22Rv1 (cell line): ENCODE data around the gene NAV2.

ENCODE experiments used
- H3K27ac ChIP-seq: fragments of 450-650 bp; 2 replicates; pipeline ENCODE4 v1.5.1; 2017
- ZFX ChIP-seq: fragments of 450-650 bp; IDR thresholded peaks from 2 replicates; pipeline ENCODE4 v1.6.1; 2017; ENCODE audit warnings: antibody characterized with exemption, borderline replicate concordance
- TF ChIP-seq, protein P1 (sequence below): fragments of 450-650 bp; IDR thresholded peaks from 2 replicates; pipeline ENCODE4 v1.5.1; 2017; ENCODE audit warnings: mild to moderate bottlenecking

Gene NAV2

DNA sequence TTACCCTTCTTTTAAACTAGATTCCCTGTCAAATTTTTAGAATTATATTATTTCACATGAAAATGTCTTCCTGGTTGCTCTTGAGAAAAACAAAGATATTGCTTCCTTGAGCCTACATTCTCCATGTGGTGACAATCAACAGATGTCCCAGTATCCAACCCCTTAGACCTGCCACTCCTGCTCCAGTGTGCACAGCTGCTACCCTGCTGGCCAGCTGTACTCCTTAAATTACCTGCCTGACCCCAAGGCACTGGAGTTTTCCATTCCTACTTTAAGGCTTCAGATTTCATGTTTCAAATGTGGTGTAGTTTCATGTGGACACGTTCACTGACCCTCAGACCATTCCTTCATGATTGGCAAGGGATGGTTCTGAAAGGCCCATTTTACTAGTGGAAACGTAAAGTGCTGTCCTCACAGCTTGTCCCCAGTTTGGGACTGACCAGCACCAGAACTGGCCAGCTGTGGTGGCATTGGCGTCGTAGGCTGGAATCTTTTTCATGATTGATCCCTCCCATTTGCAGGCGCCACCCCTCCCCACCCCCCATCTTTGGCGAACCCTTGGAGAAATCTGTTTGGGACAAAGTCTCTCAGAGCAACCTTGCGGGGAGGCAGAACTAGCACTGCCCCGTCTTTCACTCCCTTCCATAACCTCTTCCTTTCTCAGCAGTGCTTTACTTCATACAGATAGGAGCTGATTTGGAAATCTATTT lies 324.1 kb downstream of the NAV2 start:
- no peak overlapping the region for H3K27ac ChIP-seq
- TF ChIP-seq, protein P1, sequence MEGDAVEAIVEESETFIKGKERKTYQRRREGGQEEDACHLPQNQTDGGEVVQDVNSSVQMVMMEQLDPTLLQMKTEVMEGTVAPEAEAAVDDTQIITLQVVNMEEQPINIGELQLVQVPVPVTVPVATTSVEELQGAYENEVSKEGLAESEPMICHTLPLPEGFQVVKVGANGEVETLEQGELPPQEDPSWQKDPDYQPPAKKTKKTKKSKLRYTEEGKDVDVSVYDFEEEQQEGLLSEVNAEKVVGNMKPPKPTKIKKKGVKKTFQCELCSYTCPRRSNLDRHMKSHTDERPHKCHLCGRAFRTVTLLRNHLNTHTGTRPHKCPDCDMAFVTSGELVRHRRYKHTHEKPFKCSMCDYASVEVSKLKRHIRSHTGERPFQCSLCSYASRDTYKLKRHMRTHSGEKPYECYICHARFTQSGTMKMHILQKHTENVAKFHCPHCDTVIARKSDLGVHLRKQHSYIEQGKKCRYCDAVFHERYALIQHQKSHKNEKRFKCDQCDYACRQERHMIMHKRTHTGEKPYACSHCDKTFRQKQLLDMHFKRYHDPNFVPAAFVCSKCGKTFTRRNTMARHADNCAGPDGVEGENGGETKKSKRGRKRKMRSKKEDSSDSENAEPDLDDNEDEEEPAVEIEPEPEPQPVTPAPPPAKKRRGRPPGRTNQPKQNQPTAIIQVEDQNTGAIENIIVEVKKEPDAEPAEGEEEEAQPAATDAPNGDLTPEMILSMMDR, result no peak
- no peak for TF ChIP-seq ZFX

DNA sequence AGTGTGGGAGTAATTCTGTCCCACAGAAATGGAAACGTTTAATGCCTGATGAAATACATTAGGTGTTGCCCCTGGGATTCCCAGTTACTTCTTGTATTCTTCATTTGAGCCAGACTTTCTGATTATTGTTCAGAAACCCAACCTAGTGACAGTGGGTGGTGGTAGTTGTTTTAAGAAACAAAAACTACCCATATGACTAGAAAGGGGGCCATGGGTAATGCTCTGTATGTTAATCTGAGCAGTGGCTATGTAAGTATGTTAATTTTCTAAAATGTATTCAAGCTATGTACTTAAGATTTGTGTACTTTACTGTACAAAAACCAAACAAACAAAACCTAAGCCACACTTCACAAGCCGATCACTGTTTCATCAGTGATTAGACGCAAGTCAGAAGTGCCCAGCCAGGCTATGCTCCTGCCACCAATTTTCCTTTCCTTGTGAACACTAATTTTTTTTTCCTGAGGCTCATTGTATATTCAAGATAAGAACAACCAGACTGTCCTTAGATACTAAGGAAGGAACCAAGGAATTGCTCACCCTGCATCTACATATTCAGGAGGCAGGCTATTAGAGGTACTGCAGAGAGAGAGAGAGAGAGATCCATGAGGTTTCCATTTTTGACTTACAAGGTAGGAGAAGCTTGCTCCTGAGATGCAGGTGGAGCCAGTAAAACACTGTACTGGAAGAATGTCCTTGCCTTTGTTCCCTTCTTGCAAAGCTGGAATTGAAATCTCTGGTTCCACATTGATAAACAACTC lies 324.9 kb downstream of the NAV2 start:
- no peak for TF ChIP-seq ZFX
- TF ChIP-seq, protein P1, result no peak
- no peak overlapping the region for H3K27ac ChIP-seq

DNA sequence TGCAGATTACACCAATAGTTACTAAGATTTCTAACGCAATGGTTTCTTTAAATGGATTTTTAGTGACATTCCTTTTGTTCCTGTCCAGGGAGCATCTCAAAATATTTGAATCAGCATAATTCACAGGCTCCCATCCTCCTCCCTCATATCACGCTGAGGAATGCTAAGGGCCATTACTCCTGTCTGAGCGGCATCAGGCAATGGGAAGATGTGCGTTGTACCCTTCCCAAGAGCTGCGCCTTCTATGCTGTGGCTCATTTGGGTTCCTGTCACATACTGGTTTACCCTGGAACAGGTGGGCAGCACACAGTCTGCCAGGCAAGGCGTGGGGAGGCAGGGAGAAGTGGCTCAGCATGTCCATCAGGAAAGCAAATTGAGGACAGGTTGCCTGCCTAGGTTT lies 325.8 kb downstream of the NAV2 start:
- no peak for TF ChIP-seq ZFX
- TF ChIP-seq, protein P1, result no peak
- no peak overlapping the region for H3K27ac ChIP-seq

DNA sequence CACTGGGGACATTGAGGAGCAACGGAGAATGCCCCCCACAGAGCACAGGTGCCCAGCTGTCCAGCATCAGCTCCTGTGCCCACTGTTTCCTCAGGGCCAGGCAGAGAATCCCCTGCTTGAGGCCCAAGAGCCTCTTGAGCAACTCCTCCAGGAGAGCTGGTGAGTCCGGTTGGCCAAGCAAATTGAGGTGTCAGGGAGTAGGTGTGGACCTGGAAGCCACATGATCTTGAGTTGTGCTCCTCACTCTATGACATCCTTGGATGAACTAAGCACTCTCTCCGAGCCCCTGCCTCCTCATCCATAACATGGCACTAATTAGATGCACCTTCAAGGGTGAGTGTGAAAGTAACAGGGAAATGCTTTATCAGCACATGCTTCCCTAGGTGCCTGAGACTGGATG lies 326.3 kb downstream of the NAV2 start:
- TF ChIP-seq, protein P1, result no peak
- no peak for TF ChIP-seq ZFX
- no peak overlapping the region for H3K27ac ChIP-seq

DNA sequence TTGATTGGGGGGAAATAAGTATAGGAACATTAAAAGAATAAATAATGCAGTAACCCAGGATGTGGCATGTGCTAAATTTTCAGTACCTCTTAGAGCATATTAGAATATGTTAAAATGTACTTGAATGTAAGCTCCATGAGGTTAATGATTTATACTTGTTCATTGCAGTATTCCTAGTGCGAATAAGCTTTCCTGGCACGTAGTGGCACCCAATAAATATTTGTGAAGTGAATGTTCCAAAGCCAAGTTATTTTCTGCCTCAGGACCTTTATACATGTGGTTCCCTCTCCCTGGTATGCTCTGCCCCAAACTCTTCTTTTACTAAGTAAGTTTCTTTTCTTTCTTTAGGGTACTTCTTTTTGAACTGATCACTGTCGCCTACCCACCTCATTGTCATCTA lies 328.9 kb downstream of the NAV2 start:
- no peak overlapping the region for H3K27ac ChIP-seq
- TF ChIP-seq ZFX, result no peak
- TF ChIP-seq, protein P1, result no peak

DNA sequence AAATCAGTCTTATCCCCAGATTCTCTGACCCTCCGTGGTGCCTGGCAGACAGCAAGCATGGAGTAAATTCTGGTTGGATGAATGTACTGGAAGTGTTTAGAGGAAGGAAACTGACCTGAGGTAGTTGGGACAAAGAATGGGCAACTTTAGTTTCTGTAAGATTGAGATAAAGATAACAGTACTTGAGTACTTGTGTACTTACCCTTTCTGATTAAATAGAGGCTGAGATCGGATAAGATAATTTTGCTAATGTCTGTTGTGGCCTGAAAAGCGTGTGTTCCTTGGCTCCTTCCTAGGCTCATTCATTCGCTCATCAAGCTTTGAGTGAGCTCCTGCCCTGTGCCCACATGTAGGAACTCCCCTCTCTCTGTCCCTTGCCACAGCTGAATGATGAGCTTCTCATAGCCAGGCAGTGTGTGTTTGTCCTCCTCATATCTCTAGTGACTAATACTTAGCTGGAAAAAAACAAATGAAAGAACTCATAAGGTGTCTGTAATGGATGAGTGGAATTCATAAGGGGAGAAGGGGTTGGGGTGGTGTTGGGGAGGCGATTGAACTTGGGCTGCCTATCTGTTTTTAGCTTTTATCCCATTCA lies 329.5 kb downstream of the NAV2 start:
- TF ChIP-seq, protein P1, result no peak
- no peak for TF ChIP-seq ZFX
- no peak overlapping the region for H3K27ac ChIP-seq
